ENCODE data around the gene ZBTB6.
"Not testable (repeated sequence)": the region's sequence is repeated elsewhere in the genome, so short reads cannot be mapped to it uniquely, and the experiment has no call there.

ZBTB6 gene

GRCh38 chr9:122929796-122930354 is 16.8 kb upstream of the ZBTB6 start:
- DNase-seq (ENCODE audit: low spot score): no peak
- FAIRE-seq: no peak

DNA sequence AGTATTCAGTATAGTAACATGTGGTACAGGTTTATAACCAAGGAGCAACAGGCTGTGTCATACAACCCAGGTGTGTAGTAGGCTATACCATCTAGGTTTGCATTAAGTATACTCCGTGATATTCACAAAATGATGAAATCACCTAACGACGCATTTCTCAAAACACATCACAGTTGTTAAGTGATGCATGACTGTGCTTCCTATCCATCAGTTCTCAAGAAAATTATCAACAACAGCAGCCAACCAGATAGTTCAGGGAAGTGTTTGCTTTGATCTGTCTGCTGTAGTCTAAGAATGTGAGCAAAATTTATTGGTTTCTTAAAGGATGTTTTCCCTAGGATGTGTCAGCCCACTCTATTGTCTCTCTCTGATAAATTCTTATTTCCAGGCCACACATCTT is 10.8 kb upstream of the ZBTB6 start:
- FAIRE-seq: no peak
- DNase-seq (ENCODE audit: low spot score): no peak

DNA sequence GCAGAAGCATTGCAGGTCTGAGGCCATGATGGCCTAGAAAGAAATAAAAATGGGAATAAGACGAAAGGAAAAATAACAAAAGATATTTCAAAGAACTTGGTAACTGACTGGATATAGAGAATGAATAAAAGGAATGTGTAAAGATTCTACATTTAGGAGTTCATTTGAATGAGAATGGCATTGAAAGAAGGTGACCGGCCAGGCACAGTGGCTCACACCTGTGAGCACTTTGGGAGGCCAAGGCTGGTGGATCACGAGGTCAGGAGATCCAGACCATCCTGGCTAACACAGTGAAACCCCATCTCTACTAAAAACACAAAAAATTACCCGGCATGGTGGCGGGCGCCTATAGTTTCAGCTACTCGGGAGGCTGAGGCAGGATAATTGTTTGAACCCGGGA is 9.6 kb upstream of the ZBTB6 start:
- no peak for DNase-seq (ENCODE audit: low spot score)

GRCh38 chr9:122918310-122918709 is 5.2 kb upstream of the ZBTB6 start:
- DNase-seq (ENCODE audit: low spot score) (no peak), FAIRE-seq (no peak)

More for the DNA sequence above, 9.6 kb upstream of the ZBTB6 start:
- no peak for FAIRE-seq

DNA sequence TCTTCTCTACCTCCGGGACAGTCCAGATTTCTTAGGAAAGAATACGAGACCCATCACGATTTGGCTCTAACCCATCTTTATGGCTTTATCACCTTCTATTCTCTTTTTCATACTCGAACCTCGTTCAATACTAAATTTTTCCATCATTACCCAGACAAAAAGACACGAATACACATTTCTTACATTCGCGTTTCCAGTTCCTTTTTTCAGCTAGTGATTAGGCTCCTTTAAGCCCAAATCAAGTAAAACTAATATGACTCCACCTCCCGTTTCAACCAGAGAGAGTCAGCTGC is 506 bp downstream of the ZBTB6 start:
- no peak for FAIRE-seq
- DNase-seq (ENCODE audit: low spot score): no peak

DNA sequence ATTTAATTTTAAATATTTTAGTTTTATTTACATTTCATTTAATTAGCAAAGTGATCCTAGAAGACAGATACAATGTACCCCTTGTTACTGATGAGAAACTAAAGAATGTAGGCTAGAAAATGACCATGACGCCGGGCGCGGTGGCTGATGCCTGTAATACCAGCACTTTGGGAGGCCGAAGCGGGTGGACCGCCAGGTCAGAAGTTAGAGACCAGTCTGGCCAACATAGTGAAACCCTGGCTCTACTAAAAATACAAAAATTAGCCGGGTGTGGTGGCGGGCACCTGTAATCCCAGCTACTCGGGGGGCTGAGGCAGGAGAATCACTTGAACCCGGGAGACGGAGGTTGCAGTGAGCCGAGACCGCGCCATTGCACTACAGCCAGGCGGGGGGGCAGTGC is 7.0 kb downstream of the ZBTB6 start:
- not testable (repeated sequence) for DNase-seq (ENCODE audit: low spot score); FAIRE-seq

DNA sequence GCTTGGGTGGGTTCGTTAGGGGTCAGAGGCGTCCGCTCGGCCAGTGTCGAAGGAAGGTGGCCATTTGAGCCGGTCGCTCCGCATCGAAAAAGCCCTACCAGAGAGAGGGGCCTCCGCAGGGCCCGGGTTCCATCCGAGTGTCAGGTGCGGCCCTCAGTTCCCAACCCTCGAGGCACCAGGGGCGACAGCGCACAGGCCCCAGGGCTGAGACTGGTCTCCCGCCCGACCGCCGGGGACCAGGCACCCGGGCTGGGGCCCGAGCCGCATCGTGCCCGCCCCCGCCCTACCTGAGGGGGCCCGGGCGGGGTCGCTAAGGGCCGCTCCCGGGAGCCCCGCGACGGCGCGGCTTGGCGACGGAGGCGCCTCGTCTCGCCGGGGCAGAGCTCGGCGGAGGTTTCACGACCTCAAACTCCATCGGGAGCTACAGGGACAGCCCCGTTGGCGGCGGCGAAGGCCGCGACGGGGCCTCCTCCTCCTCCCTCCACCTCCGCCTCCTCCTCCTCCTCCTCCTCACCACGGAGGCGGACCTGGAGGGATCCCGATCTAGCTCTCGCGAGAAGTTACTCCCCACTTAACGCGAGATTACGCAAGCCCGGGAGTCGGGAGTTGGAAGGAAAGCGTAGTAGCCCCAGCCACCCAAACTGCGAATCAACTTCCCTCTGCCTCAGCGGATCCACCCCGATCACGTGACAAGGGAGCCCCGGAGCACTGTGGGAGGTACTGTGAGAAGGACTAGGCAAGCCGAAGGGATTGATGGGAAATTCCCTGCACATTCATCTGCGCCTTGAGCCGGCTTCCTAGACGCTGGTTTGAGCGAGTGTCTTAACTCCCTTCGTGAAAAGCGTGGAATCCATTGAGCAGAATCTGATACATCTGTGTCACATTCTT is 8.1 kb downstream of the ZBTB6 start, which contains the start of gene RC3H2:
RC3H2 (minus strand) TSS at position 537 of the 888 bp plus-strand sequence. CDS start 7,850 bp downstream, outside the sequence.
- DNase-seq (ENCODE audit: low spot score) (peak; percentile 100), FAIRE-seq (peak; percentile 96)

DNA sequence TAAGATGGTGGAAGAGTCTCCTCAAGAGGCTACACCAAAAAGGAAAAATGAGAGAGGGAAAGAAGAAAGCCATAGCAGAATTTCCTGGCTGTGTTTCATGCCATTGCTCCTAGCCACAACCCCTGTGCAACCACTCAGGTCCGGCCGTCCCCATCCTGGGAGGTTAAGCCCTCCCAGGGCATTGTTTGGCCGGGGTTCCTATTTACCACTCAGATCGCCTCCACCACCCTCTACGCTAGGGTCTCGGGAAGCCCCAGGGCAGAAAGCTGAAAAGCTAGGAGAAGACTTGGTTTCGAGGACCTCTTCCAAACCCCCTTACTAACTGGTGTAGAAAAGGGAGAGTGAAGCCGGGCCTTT is 8.7 kb downstream of the ZBTB6 start:
- DNase-seq (ENCODE audit: low spot score) (peak; percentile 45), FAIRE-seq (no peak)

GRCh38 chr9:122900791-122901190 is 12.3 kb downstream of the ZBTB6 start:
- DNase-seq (ENCODE audit: low spot score): no peak
- no peak for FAIRE-seq

- no peak for FAIRE-seq
These were observed 15.2 kb downstream of the ZBTB6 start for GRCh38 chr9:122897969-122898368.

DNA sequence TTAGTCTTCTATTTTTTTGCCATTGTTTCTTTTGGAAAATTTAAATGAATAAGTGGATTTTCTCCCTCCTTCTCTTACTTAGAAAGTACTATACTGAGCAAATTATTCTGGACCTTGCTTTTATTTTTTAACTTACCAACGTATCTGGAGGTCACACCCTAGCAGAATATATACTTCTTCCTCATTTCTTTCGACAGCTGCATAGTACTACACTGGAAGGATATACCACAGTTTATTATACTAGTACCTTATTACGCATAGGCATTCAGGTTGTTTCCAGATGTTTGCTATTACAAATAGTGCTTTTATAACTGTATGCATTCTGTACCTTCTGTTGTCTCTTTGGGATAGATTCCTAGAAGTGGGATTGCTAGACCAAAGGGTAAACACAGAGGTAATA is 24.6 kb downstream of the ZBTB6 start:
- no peak for DNase-seq (ENCODE audit: low spot score)
- no peak for FAIRE-seq

More at GRCh38 chr9:122897969-122898368, 15.2 kb downstream of the ZBTB6 start:
- DNase-seq (ENCODE audit: low spot score): no peak

DNA sequence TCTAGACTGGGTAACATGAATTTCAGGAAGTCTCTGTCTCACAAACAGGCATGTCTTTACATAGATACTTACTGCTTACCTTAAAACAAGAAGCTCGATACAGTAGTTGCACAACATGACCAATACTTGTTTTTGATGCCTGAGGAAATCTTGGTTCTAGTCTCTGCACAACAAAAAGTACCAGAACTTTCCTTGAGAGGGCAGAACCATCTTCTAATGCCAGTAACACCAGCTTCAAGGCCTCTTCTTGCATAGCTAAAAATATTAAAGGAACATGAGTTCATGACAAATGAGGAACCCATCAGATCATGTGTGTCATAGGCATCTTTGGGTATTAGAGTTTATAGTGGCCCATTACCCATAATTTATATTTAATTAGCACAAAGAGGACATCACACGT is 30.0 kb downstream of the ZBTB6 start:
- FAIRE-seq: no peak

GRCh38 chr9:122879443-122879842 is 33.7 kb downstream of the ZBTB6 start:
- DNase-seq (ENCODE audit: low spot score): no peak
- no peak for FAIRE-seq

More for the DNA sequence above, 30.0 kb downstream of the ZBTB6 start:
- no peak for DNase-seq (ENCODE audit: low spot score)

DNA sequence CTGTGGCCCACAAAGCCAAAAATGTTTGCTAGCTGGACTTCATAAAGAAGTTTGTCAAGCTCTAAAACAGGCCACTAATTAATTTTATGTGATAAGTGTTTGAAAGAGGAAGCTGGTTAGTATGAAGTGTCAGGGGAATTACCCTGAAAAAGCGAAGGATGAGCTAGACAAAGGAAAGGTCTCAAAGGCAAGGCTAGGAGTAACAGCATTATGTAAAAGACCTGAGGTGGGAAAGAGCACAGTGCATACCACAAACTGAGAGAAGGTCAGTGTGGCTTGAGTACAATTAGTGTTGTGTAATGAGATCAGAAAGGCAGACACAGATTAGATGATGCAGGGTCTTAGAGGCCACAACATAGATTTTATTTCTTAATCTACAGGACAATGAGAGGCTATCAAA is 37.6 kb downstream of the ZBTB6 start:
- FAIRE-seq (no peak), DNase-seq (ENCODE audit: low spot score) (no peak)

GRCh38 chr9:122867276-122867675 is 45.8 kb downstream of the ZBTB6 start:
- not testable (repeated sequence) for FAIRE-seq; DNase-seq (ENCODE audit: low spot score)

DNA sequence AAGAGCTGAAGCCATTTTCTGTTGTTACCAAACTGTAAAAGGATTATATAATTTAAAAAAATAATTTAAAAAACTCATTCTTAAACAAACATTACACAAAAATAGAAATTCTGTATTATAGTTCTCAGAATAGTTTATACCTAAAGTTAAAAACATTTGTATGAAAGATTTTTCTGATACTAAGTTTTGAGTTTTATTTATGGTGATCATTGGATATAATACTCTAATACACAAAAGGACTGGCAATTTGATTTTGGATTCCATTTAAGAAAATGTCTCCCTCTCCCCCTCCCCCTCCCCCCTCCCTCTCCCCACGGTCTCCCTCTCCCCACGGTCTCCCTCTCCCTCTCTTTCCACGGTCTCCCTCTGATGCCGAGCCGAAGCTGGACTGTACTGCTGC is 47.0 kb downstream of the ZBTB6 start:
- DNase-seq (ENCODE audit: low spot score) (no peak), FAIRE-seq (no peak)

- DNase-seq (ENCODE audit: low spot score): no peak
- no peak for FAIRE-seq
These were observed 47.8 kb downstream of the ZBTB6 start for GRCh38 chr9:122865300-122865699.

- DNase-seq (ENCODE audit: low spot score): no peak
- FAIRE-seq: no peak
These were observed 49.7 kb downstream of the ZBTB6 start for GRCh38 chr9:122863407-122863806.

DNA sequence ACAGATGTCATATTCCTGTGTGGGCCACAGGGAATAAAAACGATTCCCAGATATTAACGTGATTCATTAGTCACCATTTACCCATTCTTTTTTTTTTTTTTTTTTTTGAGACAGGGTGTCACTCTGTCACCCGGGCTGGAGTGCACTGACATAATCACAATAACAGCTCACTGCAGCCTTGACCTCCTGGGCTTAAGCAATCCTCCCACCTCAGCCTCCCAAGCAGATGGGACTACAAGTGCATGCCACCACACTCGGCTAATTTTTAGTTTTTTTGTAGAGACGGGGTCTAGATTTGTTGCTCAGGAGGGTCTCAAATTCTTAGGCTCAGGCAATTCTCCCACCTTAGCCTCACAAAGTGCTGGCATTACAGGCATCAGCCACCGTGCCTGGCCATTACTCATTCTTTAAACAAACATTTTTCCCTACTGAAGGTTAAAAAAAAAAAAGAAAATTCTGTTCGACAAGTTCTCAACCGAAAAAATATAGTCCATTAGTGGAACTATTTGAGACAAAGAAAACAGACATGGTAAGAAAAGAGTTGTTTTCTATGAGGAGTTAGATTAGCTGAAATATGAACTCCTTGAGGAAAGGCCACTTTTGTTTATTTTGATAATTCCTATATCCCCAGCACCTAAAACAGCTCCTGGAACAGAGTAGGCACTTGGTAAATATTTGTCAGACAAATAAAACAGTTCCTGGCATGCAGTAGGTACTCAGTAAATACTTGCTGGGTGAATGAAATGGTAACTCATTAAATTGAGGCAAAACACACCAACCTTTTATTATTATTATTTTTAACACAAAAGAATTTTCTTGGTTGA is 52.6 kb downstream of the ZBTB6 start:
- FAIRE-seq (no peak), DNase-seq (ENCODE audit: low spot score) (no peak)
